A549 (cell line): ENCODE data around the gene CYP2E1. TPM values are rescaled to one million over a fixed set of nuclear protein-coding genes. Genes with fewer than 3 reads are reported as not detected.
A peak's percentile ranks its signal among the peaks of the same experiment; 100 is the strongest.

Experiments used
- ATAC-seq, 2 experiments: fragments of 200-7000 bp in 1 of 2; fragments of >200 bp in 1 of 2; cut with Nextera tagmentation in 1 of 2; cut with Tn5 transposase in 1 of 2; 3 replicates each; pipeline versions ENCODE4 v1.8.0 to v1.9.1; 2018 to 2020; ENCODE audit warnings: mild to moderate bottlenecking in 1 of 2, moderate library complexity in 1 of 2
- CTCF ChIA-PET: fragments of 300-600 bp; sonication (Branson Sonifier 250); formaldehyde crosslinking; extraction: SDS; loops from one replicate; lab custom pipeline; 2021; ENCODE audit warnings: antibody characterized with exemption, inconsistent platforms; lab: Yijun Ruan, JAX
- POLR2A ChIA-PET: fragments of 350-600 bp; formaldehyde crosslinking; extraction: SDS; loops from one replicate; lab custom pipeline; 2021; ENCODE audit warnings: antibody characterized with exemption, inconsistent platforms; lab: Yijun Ruan, JAX
- DNase-seq, 2 experiments: peaks; one replicate each; pipeline versions ENCODE4 v3.0.0 to v3.0.0-alpha.2; 2011 to 2016; ENCODE audit warnings: low read depth in 1 of 2, low spot score in 1 of 2
- FAIRE-seq: peaks from 2 replicates; lab custom pipeline; 2011; peaks lifted over from hg19 to GRCh38; lab: Jason Lieb, UNC
- H3K27ac ChIP-seq, 2 experiments: fragments of >200 bp; sonication (Bioruptor Twin); formaldehyde crosslinking; 3 replicates each; pipeline ENCODE4 v1.5.1; 2016 to 2017
- H3K4me1 ChIP-seq: fragments of >200 bp; sonication (Bioruptor Twin); formaldehyde crosslinking; 3 replicates; pipeline ENCODE4 v1.6.1; 2016
- H3K4me2 ChIP-seq: fragments of >200 bp; sonication (Bioruptor Twin); formaldehyde crosslinking; 3 replicates; pipeline ENCODE4 v1.6.1; 2016
- H3K4me3 ChIP-seq: fragments of >200 bp; sonication (Bioruptor Twin); formaldehyde crosslinking; 3 replicates; pipeline ENCODE4 v1.5.1; 2016
- H3K9me3 ChIP-seq: fragments of >200 bp; sonication (Bioruptor Twin); formaldehyde crosslinking; 3 replicates; pipeline ENCODE4 v1.6.1; 2016
- ESRRA ChIP-seq: fragments of 150-350 bp; IDR thresholded peaks from 2 replicates; pipeline ENCODE4 v1.6.1; 2014; ENCODE audit warnings: mild to moderate bottlenecking, low read length, borderline replicate concordance
- FOSL2 ChIP-seq, 2 experiments: fragments of 450-650 bp in 1 of 2; fragments of >200 bp in 1 of 2; sonication (Bioruptor Twin) in 1 of 2; formaldehyde crosslinking; IDR thresholded peaks; 2 replicates each; pipeline versions ENCODE4 v1.5.0 to v1.6.1; 2016 to 2020; ENCODE audit warnings: mild to moderate bottlenecking in 1 of 2, moderate library complexity in 1 of 2
- GATA3 ChIP-seq: IDR thresholded peaks from 2 replicates; pipeline ENCODE4 v1.6.1; 2012; ENCODE audit warnings: borderline replicate concordance
- HDAC2 ChIP-seq: fragments of 200-600 bp; sonication (generic); IDR thresholded peaks from 2 replicates; pipeline ENCODE4 v1.6.1; 2016
- JUNB ChIP-seq: fragments of >200 bp; sonication (Bioruptor Twin); formaldehyde crosslinking; IDR thresholded peaks from 2 replicates; pipeline ENCODE4 v1.6.1; 2016
- POLR2A ChIP-seq: IDR thresholded peaks from 2 replicates; pipeline ENCODE4 v1.6.1; 2012; ENCODE audit warnings: mild to moderate bottlenecking, low read length
- RAD21 ChIP-seq, 2 experiments: fragments of >200 bp in 1 of 2; sonication (Bioruptor Twin) in 1 of 2; formaldehyde crosslinking in 1 of 2; IDR thresholded peaks in 1 of 2; conservative IDR thresholded peaks in 1 of 2; 2 replicates in 1 of 2; 3 replicates in 1 of 2; pipeline ENCODE4 v1.6.1; 2012 to 2018; ENCODE audit warnings: inconsistent platforms in 1 of 2
- RARB ChIP-seq: fragments of 250-450 bp; sonication (Bioruptor Pico); IDR thresholded peaks from 2 replicates; pipeline ENCODE4 v1.8.0; 2021; ENCODE audit warnings: mild to moderate bottlenecking, moderate library complexity
- RNF2 ChIP-seq: fragments of 200-600 bp; sonication (generic); IDR thresholded peaks from 2 replicates; pipeline ENCODE4 v1.6.1; 2016; ENCODE audit warnings: low read depth, mild to moderate bottlenecking, antibody characterized with exemption, moderate library complexity, borderline replicate concordance
- SMC3 ChIP-seq: fragments of >200 bp; sonication (Bioruptor Twin); formaldehyde crosslinking; IDR thresholded peaks from 3 replicates; pipeline ENCODE4 v1.6.1; 2018; ENCODE audit warnings: inconsistent platforms
- TP53 ChIP-seq: fragments of 250-450 bp; sonication (Bioruptor Pico); IDR thresholded peaks from 2 replicates; pipeline ENCODE4 v1.5.0; 2021; ENCODE audit warnings: mild to moderate bottlenecking, moderate library complexity
- ZFP36 ChIP-seq: fragments of 450-650 bp; IDR thresholded peaks from 2 replicates; pipeline ENCODE4 v1.6.1; 2014; ENCODE audit warnings: borderline replicate concordance; ENCODE audit not compliant: partially characterized antibody
- WGBS: methylation state at CpG from one replicate; pipeline ENCODE4 v1.1.6; 2017; ENCODE audit errors: missing lambda C conversion rate; 5-methylcytosine and 5-hydroxymethylcytosine counted together
- polyA plus RNA-seq, 4 experiments: library from polyadenylated mRNA; depleted of rRNA in 3 of 4; stranded (reverse); fragments of >200 nt; fragmentation: RNase III in 1 of 4; extraction: RNeasy Plus Mini Kit Qiagen cat#74134 plus additional on column Dnase treatment in 1 of 4; gene quantifications; 2 replicates in 3 of 4; 3 replicates in 1 of 4; pipeline ENCODE4 v1.2.3, GENCODE V29; 2011 to 2017
- TF ChIP-seq, protein P1 (sequence below): fragments of >200 bp; sonication (Bioruptor Twin); formaldehyde crosslinking; IDR thresholded peaks from 3 replicates; pipeline ENCODE4 v1.5.1; 2016
- TF ChIP-seq, protein P2 (sequence below): fragments of 250-450 bp; sonication (Bioruptor Pico); IDR thresholded peaks from 2 replicates; pipeline ENCODE4 v1.5.0; 2020; ENCODE audit warnings: low read depth, mild to moderate bottlenecking, moderate library complexity
- TF ChIP-seq, protein P3 (sequence below): IDR thresholded peaks from 2 replicates; pipeline ENCODE4 v1.6.1; 2012
- TF ChIP-seq, protein P4 (sequence below): IDR thresholded peaks from 2 replicates; pipeline ENCODE4 v1.6.1; 2012; ENCODE audit warnings: low read depth, borderline replicate concordance
- TF ChIP-seq, protein P5 (sequence below): fragments of 150-350 bp; IDR thresholded peaks from 2 replicates; pipeline ENCODE4 v1.6.1; 2014; ENCODE audit warnings: low read depth, mild to moderate bottlenecking, low read length
- TF ChIP-seq, protein P6 (sequence below): fragments of 250-450 bp; sonication (Bioruptor Pico); IDR thresholded peaks from 2 replicates; pipeline ENCODE4 v1.5.0; 2021; ENCODE audit warnings: mild to moderate bottlenecking, moderate library complexity, borderline replicate concordance

The CYP2E1 gene
- polyA plus RNA-seq, 2 of the 4 experiments (the other 2 are of a cell fraction) = 0.14 to 0.75 TPM

DNA sequence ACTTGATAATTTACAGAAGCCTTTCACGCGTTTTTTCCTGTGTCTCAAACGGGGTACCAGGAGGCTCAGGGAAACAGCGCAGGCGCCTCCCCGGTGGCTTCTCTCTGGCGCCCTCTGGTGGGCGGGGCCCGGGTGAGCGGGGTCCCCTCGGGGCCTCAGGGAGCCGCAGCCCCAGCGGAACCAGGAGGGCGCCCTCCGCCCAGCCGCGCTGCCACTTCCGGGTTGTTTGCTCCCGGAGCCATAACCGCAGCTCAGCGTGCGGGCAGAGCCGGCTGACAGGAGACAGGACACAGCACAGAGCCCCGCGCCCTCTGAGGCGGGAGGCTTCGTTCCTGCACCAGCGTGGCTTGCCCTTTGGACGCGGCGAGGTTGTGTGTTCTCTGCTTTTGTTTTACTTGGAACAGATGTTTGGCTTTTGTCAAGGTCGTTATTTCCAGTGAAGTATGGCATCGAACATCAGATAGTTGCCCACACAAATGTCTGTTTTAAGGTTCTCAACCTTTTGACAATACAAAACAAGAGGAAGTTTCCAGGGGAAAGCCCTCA is 6.9 kb upstream of the CYP2E1 start (continued):
- TF ChIP-seq, protein P1, sequence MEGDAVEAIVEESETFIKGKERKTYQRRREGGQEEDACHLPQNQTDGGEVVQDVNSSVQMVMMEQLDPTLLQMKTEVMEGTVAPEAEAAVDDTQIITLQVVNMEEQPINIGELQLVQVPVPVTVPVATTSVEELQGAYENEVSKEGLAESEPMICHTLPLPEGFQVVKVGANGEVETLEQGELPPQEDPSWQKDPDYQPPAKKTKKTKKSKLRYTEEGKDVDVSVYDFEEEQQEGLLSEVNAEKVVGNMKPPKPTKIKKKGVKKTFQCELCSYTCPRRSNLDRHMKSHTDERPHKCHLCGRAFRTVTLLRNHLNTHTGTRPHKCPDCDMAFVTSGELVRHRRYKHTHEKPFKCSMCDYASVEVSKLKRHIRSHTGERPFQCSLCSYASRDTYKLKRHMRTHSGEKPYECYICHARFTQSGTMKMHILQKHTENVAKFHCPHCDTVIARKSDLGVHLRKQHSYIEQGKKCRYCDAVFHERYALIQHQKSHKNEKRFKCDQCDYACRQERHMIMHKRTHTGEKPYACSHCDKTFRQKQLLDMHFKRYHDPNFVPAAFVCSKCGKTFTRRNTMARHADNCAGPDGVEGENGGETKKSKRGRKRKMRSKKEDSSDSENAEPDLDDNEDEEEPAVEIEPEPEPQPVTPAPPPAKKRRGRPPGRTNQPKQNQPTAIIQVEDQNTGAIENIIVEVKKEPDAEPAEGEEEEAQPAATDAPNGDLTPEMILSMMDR = peak; percentile 96
- TF ChIP-seq GATA3 (no peak), RNF2 (peak; percentile 58; the same call in 1 of the 2 replicates), JUNB (no peak), RAD21 (conservative IDR thresholded peaks at IDR 0.05 in 1 of 2, IDR thresholded peaks at IDR 0.05 in 1 of 2) (peak; percentile 44 to 59), ZFP36 (peak; percentile 21), TP53 (CRISPR knock-in tag) (no peak), SMC3 (peak; percentile 76), POLR2A (peak; percentile 82), RARB (CRISPR knock-in tag) (no peak), HDAC2 (no peak)
- TF ChIP-seq, protein P2, sequence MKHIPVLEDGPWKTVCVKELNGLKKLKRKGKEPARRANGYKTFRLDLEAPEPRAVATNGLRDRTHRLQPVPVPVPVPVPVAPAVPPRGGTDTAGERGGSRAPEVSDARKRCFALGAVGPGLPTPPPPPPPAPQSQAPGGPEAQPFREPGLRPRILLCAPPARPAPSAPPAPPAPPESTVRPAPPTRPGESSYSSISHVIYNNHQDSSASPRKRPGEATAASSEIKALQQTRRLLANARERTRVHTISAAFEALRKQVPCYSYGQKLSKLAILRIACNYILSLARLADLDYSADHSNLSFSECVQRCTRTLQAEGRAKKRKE (CRISPR knock-in tag) = peak; percentile 49; the same call in 1 of the 2 replicates
- TF ChIP-seq, protein P3, sequence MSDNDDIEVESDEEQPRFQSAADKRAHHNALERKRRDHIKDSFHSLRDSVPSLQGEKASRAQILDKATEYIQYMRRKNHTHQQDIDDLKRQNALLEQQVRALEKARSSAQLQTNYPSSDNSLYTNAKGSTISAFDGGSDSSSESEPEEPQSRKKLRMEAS = peak; percentile 90
- TF ChIP-seq, protein P4, sequence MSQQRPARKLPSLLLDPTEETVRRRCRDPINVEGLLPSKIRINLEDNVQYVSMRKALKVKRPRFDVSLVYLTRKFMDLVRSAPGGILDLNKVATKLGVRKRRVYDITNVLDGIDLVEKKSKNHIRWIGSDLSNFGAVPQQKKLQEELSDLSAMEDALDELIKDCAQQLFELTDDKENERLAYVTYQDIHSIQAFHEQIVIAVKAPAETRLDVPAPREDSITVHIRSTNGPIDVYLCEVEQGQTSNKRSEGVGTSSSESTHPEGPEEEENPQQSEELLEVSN = peak; percentile 88
- TF ChIP-seq, protein P5, sequence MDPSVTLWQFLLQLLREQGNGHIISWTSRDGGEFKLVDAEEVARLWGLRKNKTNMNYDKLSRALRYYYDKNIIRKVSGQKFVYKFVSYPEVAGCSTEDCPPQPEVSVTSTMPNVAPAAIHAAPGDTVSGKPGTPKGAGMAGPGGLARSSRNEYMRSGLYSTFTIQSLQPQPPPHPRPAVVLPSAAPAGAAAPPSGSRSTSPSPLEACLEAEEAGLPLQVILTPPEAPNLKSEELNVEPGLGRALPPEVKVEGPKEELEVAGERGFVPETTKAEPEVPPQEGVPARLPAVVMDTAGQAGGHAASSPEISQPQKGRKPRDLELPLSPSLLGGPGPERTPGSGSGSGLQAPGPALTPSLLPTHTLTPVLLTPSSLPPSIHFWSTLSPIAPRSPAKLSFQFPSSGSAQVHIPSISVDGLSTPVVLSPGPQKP = no peak
- TF ChIP-seq, protein P6, sequence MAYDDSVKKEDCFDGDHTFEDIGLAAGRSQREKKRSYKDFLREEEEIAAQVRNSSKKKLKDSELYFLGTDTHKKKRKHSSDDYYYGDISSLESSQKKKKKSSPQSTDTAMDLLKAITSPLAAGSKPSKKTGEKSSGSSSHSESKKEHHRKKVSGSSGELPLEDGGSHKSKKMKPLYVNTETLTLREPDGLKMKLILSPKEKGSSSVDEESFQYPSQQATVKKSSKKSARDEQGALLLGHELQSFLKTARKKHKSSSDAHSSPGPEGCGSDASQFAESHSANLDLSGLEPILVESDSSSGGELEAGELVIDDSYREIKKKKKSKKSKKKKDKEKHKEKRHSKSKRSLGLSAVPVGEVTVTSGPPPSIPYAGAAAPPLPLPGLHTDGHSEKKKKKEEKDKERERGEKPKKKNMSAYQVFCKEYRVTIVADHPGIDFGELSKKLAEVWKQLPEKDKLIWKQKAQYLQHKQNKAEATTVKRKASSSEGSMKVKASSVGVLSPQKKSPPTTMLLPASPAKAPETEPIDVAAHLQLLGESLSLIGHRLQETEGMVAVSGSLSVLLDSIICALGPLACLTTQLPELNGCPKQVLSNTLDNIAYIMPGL (CRISPR knock-in tag) = no peak

DNA sequence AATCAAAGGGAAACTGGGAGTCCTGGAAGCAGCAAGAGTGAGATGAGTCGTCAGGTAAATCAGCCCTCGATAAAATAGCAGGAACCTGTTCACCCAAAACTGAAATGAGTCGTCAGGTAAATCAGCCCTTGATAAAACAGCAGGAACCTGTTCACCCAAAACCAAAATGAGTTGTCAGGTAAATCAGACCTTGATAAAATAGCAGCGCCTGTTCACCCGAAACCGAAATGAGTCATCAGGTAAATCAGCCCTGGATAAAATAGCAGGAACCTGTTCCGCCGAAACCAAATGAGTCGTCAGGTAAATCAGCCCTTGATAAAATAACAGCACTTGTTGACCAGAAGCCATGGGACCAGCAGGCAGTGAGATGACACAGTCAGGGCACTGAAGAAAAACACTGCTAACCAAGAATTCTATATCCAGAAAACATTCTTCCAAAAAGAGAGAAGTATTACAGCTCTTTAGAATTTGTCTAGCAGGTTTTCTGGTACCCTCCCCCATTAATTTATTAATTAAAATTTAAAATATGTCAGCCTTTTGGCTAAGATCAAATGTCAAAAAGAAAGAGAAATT is 3.4 kb upstream of the CYP2E1 start:
- 0 out of 3 replicates have a peak, but pooled peaks cover 5% of the 10 kb centered on the region for H3K4me1 ChIP-seq
- ChIA-PET CTCF (no interaction called here), POLR2A (no interaction called here)
- WGBS = 15% methylated on average over 9 of the region's 9 CpGs
- peaks cover 39% of the 10 kb centered on the region for H3K9me3 ChIP-seq
- no peak for FAIRE-seq
- no peak for ATAC-seq
- DNase-seq = no peak
- TF ChIP-seq ESRRA (no peak), FOSL2 (IDR thresholded peaks at IDR 0.05) (no peak), FOSL2 (CRISPR knock-in tag; IDR thresholded peaks at IDR 0.05) (peak; percentile 21; the same call in 1 of the 2 replicates)
- TF ChIP-seq, all 56 proteins: peak for 1
- Histone ChIP-seq H3K27ac (no peak overlapping the region), H3K4me3 (no peak overlapping the region), H3K4me2 (no peak overlapping the region)
